H9 (cell line): ENCODE measurements around the gene DNAI7. TPM values are rescaled to one million over a fixed set of nuclear protein-coding genes. Genes with fewer than 3 reads are reported as not detected.

ENCODE experiments used
- DNase-seq: peaks from one replicate; pipeline ENCODE4 v3.0.0-alpha.2; 2017
- H2AFZ ChIP-seq: one replicate; pipeline ENCODE4 v1.6.1; 2013; ENCODE audit warnings: mild to moderate bottlenecking, low read length, control low read depth, moderate library complexity
- H2AK5ac ChIP-seq: 2 replicates; pipeline ENCODE4 v1.6.1; 2013; ENCODE audit warnings: low read length, control low read depth, mixed read lengths; ENCODE audit not compliant: insufficient read length
- H2BK120ac ChIP-seq: one replicate; pipeline ENCODE4 v1.6.1; 2013; ENCODE audit warnings: low read depth, mild to moderate bottlenecking, low read length, control low read depth, inconsistent platforms; ENCODE audit not compliant: poor library complexity, severe bottlenecking
- H2BK12ac ChIP-seq: 2 replicates; pipeline ENCODE4 v1.6.1; 2013; ENCODE audit warnings: low read length, control low read depth, mixed read lengths, low read depth; ENCODE audit not compliant: insufficient read length
- H2BK15ac ChIP-seq: 2 replicates; pipeline ENCODE4 v1.6.1; 2013; ENCODE audit warnings: low read depth, low read length, control low read depth
- H2BK20ac ChIP-seq: one replicate; pipeline ENCODE4 v1.6.1; 2013; ENCODE audit warnings: low read depth, mild to moderate bottlenecking, low read length, control low read depth, inconsistent platforms; ENCODE audit not compliant: poor library complexity, severe bottlenecking
- H2BK5ac ChIP-seq: 2 replicates; pipeline ENCODE4 v1.6.1; 2013; ENCODE audit warnings: low read length, control low read depth, mixed read lengths; ENCODE audit not compliant: insufficient read length
- H3K14ac ChIP-seq: 2 replicates; pipeline ENCODE4 v1.6.1; 2013; ENCODE audit warnings: low read length, control low read depth; ENCODE audit not compliant: insufficient read depth
- H3K18ac ChIP-seq: 2 replicates; pipeline ENCODE4 v1.6.1; 2013; ENCODE audit warnings: low read depth, mild to moderate bottlenecking, mixed read lengths, low read length, control low read depth; ENCODE audit not compliant: insufficient read length
- H3K23ac ChIP-seq: 2 replicates; pipeline ENCODE4 v1.6.1; 2013; ENCODE audit warnings: low read length, control low read depth, mixed read lengths, low read depth; ENCODE audit not compliant: insufficient read length
- H3K23me2 ChIP-seq: 2 replicates; pipeline ENCODE4 v1.6.1; 2013; ENCODE audit warnings: low read depth, mild to moderate bottlenecking, mixed read lengths, low read length, control low read depth; ENCODE audit not compliant: insufficient read length, poor library complexity, severe bottlenecking
- H3K27ac ChIP-seq: 2 replicates; pipeline ENCODE4 v1.5.1; 2013; ENCODE audit warnings: low read length, control low read depth, mixed read lengths, low read depth; ENCODE audit not compliant: insufficient read length
- H3K27me3 ChIP-seq: 2 replicates; pipeline ENCODE4 v1.6.1; 2013; ENCODE audit warnings: low read length, control low read depth, inconsistent platforms; ENCODE audit not compliant: insufficient read depth
- H3K4ac ChIP-seq: 2 replicates; pipeline ENCODE4 v1.6.1; 2013; ENCODE audit warnings: low read depth, mild to moderate bottlenecking, control low read depth, inconsistent platforms, low read length, moderate library complexity
- H3K4me1 ChIP-seq: 2 replicates; pipeline ENCODE4 v1.6.1; 2013; ENCODE audit warnings: low read length, control low read depth, inconsistent platforms; ENCODE audit not compliant: insufficient read depth
- H3K4me2 ChIP-seq: 2 replicates; pipeline ENCODE4 v1.6.1; 2013; ENCODE audit warnings: low read length, control low read depth, mixed read lengths; ENCODE audit not compliant: insufficient read length, insufficient read depth
- H3K56ac ChIP-seq: 2 replicates; pipeline ENCODE4 v1.6.1; 2013; ENCODE audit warnings: low read depth, mild to moderate bottlenecking, mixed read lengths, low read length, control low read depth; ENCODE audit not compliant: insufficient read length
- H3K79me1 ChIP-seq: 2 replicates; pipeline ENCODE4 v1.6.1; 2013; ENCODE audit warnings: low read depth, mild to moderate bottlenecking, moderate library complexity, low read length, control low read depth, inconsistent platforms; ENCODE audit not compliant: insufficient read depth, poor library complexity, severe bottlenecking
- H3K79me2 ChIP-seq: 2 replicates; pipeline ENCODE4 v1.6.1; 2013; ENCODE audit warnings: low read length, control low read depth, inconsistent platforms; ENCODE audit not compliant: insufficient read depth
- H3K9ac ChIP-seq: 2 replicates; pipeline ENCODE4 v1.6.1; 2013; ENCODE audit warnings: low read length, control low read depth, mixed read lengths; ENCODE audit not compliant: insufficient read length; ENCODE audit errors: extremely low read depth
- H3K9me3 ChIP-seq: one replicate; pipeline ENCODE4 v1.6.1; 2013; ENCODE audit warnings: low read depth, low read length, inconsistent platforms; ENCODE audit not compliant: control insufficient read depth
- H3T11ph ChIP-seq: one replicate; pipeline ENCODE4 v1.6.1; 2013; ENCODE audit warnings: mild to moderate bottlenecking, low read length, control low read depth, inconsistent platforms
- H4K20me1 ChIP-seq: one replicate; pipeline ENCODE4 v1.6.1; 2013; ENCODE audit not compliant: control insufficient read depth, insufficient read length, insufficient read depth
- H4K5ac ChIP-seq: 2 replicates; pipeline ENCODE4 v1.6.1; 2013; ENCODE audit warnings: low read depth, mild to moderate bottlenecking, mixed read lengths, low read length, control low read depth; ENCODE audit not compliant: insufficient read length
- H4K8ac ChIP-seq: replicated peaks from 2 replicates; pipeline ENCODE4 v1.6.1; 2013; ENCODE audit warnings: low read length, control low read depth, mixed read lengths, low read depth; ENCODE audit not compliant: insufficient read length
- H4K91ac ChIP-seq: 2 replicates; pipeline ENCODE4 v1.6.1; 2013; ENCODE audit warnings: low read depth, mild to moderate bottlenecking, moderate library complexity, mixed read lengths, low read length, control low read depth; ENCODE audit not compliant: insufficient read length
- H3K27ac Mint-ChIP-seq, 3 experiments: 2 replicates in 2 of 3; 3 replicates in 1 of 3; pipeline ENCODE4 v1.8.0; 2020 to 2021; ENCODE audit warnings: mixed read lengths in 3 of 3, mild to moderate bottlenecking in 1 of 3, moderate library complexity in 1 of 3
- H3K27me3 Mint-ChIP-seq: 2 replicates; pipeline ENCODE4 v1.8.0; 2021; ENCODE audit warnings: low read depth, mild to moderate bottlenecking, moderate library complexity, mixed read lengths
- H3K36me3 Mint-ChIP-seq, 3 experiments: 2 replicates in 2 of 3; 3 replicates in 1 of 3; pipeline ENCODE4 v1.8.0; 2020 to 2021; ENCODE audit warnings: low read depth in 3 of 3, mixed read lengths in 3 of 3; ENCODE audit not compliant: insufficient read depth in 1 of 3
- H3K4me1 Mint-ChIP-seq, 2 experiments: 2 replicates each; pipeline ENCODE4 v1.8.0; 2020; ENCODE audit warnings: mixed read lengths in 2 of 2
- H3K4me3 Mint-ChIP-seq, 2 experiments: 2 replicates in 1 of 2; 3 replicates in 1 of 2; pipeline ENCODE4 v1.8.0; 2020 to 2021; ENCODE audit warnings: mild to moderate bottlenecking in 2 of 2, mixed read lengths in 2 of 2, moderate library complexity in 1 of 2
- H3K9me3 Mint-ChIP-seq, 2 experiments: 2 replicates in 1 of 2; 3 replicates in 1 of 2; pipeline ENCODE4 v1.8.0; 2020; ENCODE audit warnings: mild to moderate bottlenecking in 2 of 2, mixed read lengths in 2 of 2, moderate library complexity in 1 of 2
- total RNA-seq: library from RNA; stranded (reverse); gene quantifications from 2 replicates; pipeline ENCODE4 v1.2.1, GENCODE V29; 2021
- TF ChIP-seq, protein P1 (sequence below): fragments of 200-600 bp; sonication (generic); conservative IDR thresholded peaks from 3 replicates; pipeline ENCODE4 v1.8.0; 2021; ENCODE audit warnings: antibody characterized with exemption, mild to moderate bottlenecking

DNAI7 gene
- total RNA-seq, 1 experiment from 2014 or later, result not detected

- H2BK5ac ChIP-seq, result no peak overlapping the region
Observed at GRCh38 chr12:25189656-25190055, 5.3 kb downstream of the DNAI7 start.

More at GRCh38 chr12:25189656-25190055, 5.3 kb downstream of the DNAI7 start:
- Mint-ChIP-seq H3K27ac (no peak overlapping the region), H3K9me3 (no peaks in the 10 kb centered on the region), H3K4me1 (peaks cover 4% of the 10 kb centered on the region in 2 experiments; a peak in 3 of 4 replicates), H3K27me3 (no peaks in the 10 kb centered on the region; the same call in 1 of the 2 replicates), H3K36me3 (no peaks in the 10 kb centered on the region), H3K4me3 (no peak overlapping the region)
- H2AFZ ChIP-seq, result no peak overlapping the region
- H3K27me3 ChIP-seq, result no peaks in the 10 kb centered on the region
- H3K4me1 ChIP-seq, result no peaks in the 10 kb centered on the region
- H3K4me2 ChIP-seq, result no peak overlapping the region
- no peak overlapping the region for H2BK15ac ChIP-seq
- no peak overlapping the region for H2BK12ac ChIP-seq
- no peak overlapping the region for H3K27ac ChIP-seq
- no peak overlapping the region for H2AK5ac ChIP-seq
- no peak overlapping the region for H4K5ac ChIP-seq
- no peak overlapping the region for H3K4ac ChIP-seq
- no peaks in the 10 kb centered on the region for H4K20me1 ChIP-seq
- H4K91ac ChIP-seq, result no peak overlapping the region
- no peaks in the 10 kb centered on the region for H3K9me3 ChIP-seq
- no peak overlapping the region for H3K14ac ChIP-seq
- H3K56ac ChIP-seq, result no peak overlapping the region
- no peak overlapping the region for H2BK120ac ChIP-seq
- H2BK20ac ChIP-seq, result no peak overlapping the region
- H4K8ac ChIP-seq, result no peak overlapping the region
- no peak for DNase-seq
- TF ChIP-seq, protein P1, sequence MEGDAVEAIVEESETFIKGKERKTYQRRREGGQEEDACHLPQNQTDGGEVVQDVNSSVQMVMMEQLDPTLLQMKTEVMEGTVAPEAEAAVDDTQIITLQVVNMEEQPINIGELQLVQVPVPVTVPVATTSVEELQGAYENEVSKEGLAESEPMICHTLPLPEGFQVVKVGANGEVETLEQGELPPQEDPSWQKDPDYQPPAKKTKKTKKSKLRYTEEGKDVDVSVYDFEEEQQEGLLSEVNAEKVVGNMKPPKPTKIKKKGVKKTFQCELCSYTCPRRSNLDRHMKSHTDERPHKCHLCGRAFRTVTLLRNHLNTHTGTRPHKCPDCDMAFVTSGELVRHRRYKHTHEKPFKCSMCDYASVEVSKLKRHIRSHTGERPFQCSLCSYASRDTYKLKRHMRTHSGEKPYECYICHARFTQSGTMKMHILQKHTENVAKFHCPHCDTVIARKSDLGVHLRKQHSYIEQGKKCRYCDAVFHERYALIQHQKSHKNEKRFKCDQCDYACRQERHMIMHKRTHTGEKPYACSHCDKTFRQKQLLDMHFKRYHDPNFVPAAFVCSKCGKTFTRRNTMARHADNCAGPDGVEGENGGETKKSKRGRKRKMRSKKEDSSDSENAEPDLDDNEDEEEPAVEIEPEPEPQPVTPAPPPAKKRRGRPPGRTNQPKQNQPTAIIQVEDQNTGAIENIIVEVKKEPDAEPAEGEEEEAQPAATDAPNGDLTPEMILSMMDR, result no peak
- H3K79me1 ChIP-seq, result no peaks in the 10 kb centered on the region
- peaks cover 2% of the 10 kb centered on the region for H3K23me2 ChIP-seq
- no peak overlapping the region for H3K9ac ChIP-seq
- H3K79me2 ChIP-seq, result no peaks in the 10 kb centered on the region
- H3T11ph ChIP-seq, result no peak overlapping the region
- no peak overlapping the region for H3K18ac ChIP-seq
- H3K23ac ChIP-seq, result no peak overlapping the region
